Urothelium cell line (cell line): ENCODE data around the gene CBY2.
"Not testable (repeated sequence)": the region's sequence is repeated elsewhere in the genome, so short reads cannot be mapped to it uniquely, and the experiment has no call there.

Experiments used
- DNase-seq: peaks from one replicate; pipeline ENCODE4 v3.0.0; 2011; ENCODE audit warnings: low spot score, mixed read lengths
- FAIRE-seq: peaks from 2 replicates; lab custom pipeline; 2011; peaks lifted over from hg19 to GRCh38; lab: Jason Lieb, UNC

Gene CBY2

GRCh38 chr13:45702088-45702487 is at the start of gene CBY2:
TSS of gene CBY2 (plus strand) at chr13:45702320. CDS start at chr13:45702391, 71 bp downstream.
- FAIRE-seq (no peak), DNase-seq (no peak)

GRCh38 chr13:45654633-45655349 is 47.3 kb upstream of the CBY2 start:
- FAIRE-seq (no peak), DNase-seq (no peak)

GRCh38 chr13:45658586-45659235 is 43.4 kb upstream of the CBY2 start:
- no peak for FAIRE-seq
- DNase-seq = no peak

GRCh38 chr13:45659536-45659935 is 42.6 kb upstream of the CBY2 start:
- FAIRE-seq (no peak), DNase-seq (no peak)

- DNase-seq, FAIRE-seq: not testable (repeated sequence)
These were observed 41.7 kb upstream of the CBY2 start for GRCh38 chr13:45660458-45660857.

- FAIRE-seq = no peak
These were observed 40.0 kb upstream of the CBY2 start for GRCh38 chr13:45662162-45662561.

GRCh38 chr13:45662903-45663302 is 39.2 kb upstream of the CBY2 start:
- not testable (repeated sequence) for DNase-seq, FAIRE-seq

More at GRCh38 chr13:45662162-45662561, 40.0 kb upstream of the CBY2 start:
- DNase-seq = no peak

GRCh38 chr13:45669626-45670025 is 32.5 kb upstream of the CBY2 start:
- DNase-seq, FAIRE-seq: not testable (repeated sequence)

- DNase-seq = no peak
- no peak for FAIRE-seq
These were observed 31.8 kb upstream of the CBY2 start for GRCh38 chr13:45670189-45670885.

GRCh38 chr13:45674908-45675307 is 27.2 kb upstream of the CBY2 start:
- no peak for FAIRE-seq
- peak; percentile 75 for DNase-seq

GRCh38 chr13:45678282-45678681 is 23.8 kb upstream of the CBY2 start:
- FAIRE-seq (no peak), DNase-seq (no peak)

- FAIRE-seq = no peak
- DNase-seq = no peak
These were observed 21.0 kb upstream of the CBY2 start for GRCh38 chr13:45681113-45681512.

GRCh38 chr13:45682494-45683008 is 19.6 kb upstream of the CBY2 start:
- no peak for FAIRE-seq
- no peak for DNase-seq

- DNase-seq (no peak), FAIRE-seq (no peak)
These were observed 18.4 kb upstream of the CBY2 start for GRCh38 chr13:45683701-45684100.

- DNase-seq (no peak), FAIRE-seq (no peak)
These were observed 13.5 kb upstream of the CBY2 start for GRCh38 chr13:45688577-45688976.

GRCh38 chr13:45690636-45691035 is 11.5 kb upstream of the CBY2 start:
- FAIRE-seq (no peak), DNase-seq (no peak)

- FAIRE-seq = no peak
These were observed 10.9 kb upstream of the CBY2 start for GRCh38 chr13:45691251-45691650.

GRCh38 chr13:45691667-45692066 is 10.5 kb upstream of the CBY2 start:
- no peak for DNase-seq
- FAIRE-seq = no peak

More at GRCh38 chr13:45691251-45691650, 10.9 kb upstream of the CBY2 start:
- DNase-seq = no peak

GRCh38 chr13:45695198-45695730 is 6.9 kb upstream of the CBY2 start:
- DNase-seq = no peak
- FAIRE-seq = no peak

GRCh38 chr13:45696610-45697226 is 5.4 kb upstream of the CBY2 start:
- DNase-seq (no peak), FAIRE-seq (no peak)
